SK-N-SH (cell line): ENCODE measurements around the gene SIGMAR1.

ENCODE experiments used
- CTCF ChIP-seq: fragments of 200-600 bp; sonication (generic); IDR thresholded peaks from 2 replicates; pipeline ENCODE4 v1.6.1; 2017; ENCODE audit warnings: antibody characterized with exemption, mild to moderate bottlenecking, moderate library complexity
- EP300 ChIP-seq, 2 experiments: IDR thresholded peaks; 2 replicates each; pipeline versions ENCODE4 v1.4.0 to v1.6.1; 2012; ENCODE audit warnings: borderline replicate concordance in 1 of 2, low read depth in 1 of 2, low read length in 1 of 2
- EZH2phosphoT487 ChIP-seq: fragments of 200-600 bp; sonication (generic); IDR thresholded peaks from 2 replicates; pipeline ENCODE4 v1.6.1; 2017; ENCODE audit warnings: low read depth, mixed run types, mild to moderate bottlenecking, antibody characterized with exemption, moderate library complexity, borderline replicate concordance
- FOXM1 ChIP-seq: IDR thresholded peaks from 2 replicates; pipeline ENCODE4 v1.4.0; 2012; ENCODE audit warnings: low read depth, mild to moderate bottlenecking
- MAX ChIP-seq: IDR thresholded peaks from 2 replicates; pipeline ENCODE4 v1.4.0; 2012; ENCODE audit warnings: low read depth
- NFIC ChIP-seq: IDR thresholded peaks from 2 replicates; pipeline ENCODE4 v1.4.0; 2012; ENCODE audit warnings: borderline replicate concordance
- PBX3 ChIP-seq: IDR thresholded peaks from 2 replicates; pipeline ENCODE4; 2012
- POLR2AphosphoS5 ChIP-seq: IDR thresholded peaks from 2 replicates; pipeline ENCODE4 v1.6.1; 2012; ENCODE audit warnings: low read depth, low read length
- REST ChIP-seq: IDR thresholded peaks from 2 replicates; pipeline ENCODE4 v1.6.1; 2012; ENCODE audit warnings: mild to moderate bottlenecking, low read depth, low read length, moderate library complexity
- RFX5 ChIP-seq: IDR thresholded peaks from 2 replicates; pipeline ENCODE4 v1.6.1; 2012; ENCODE audit warnings: mild to moderate bottlenecking, improper control_type of control experiment, low read length
- SMC3 ChIP-seq: IDR thresholded peaks from 2 replicates; pipeline ENCODE4 v1.6.1; 2012; ENCODE audit warnings: low read depth, low read length, improper control_type of control experiment
- TEAD4 ChIP-seq: IDR thresholded peaks from 2 replicates; pipeline ENCODE4 v1.4.0; 2012; ENCODE audit warnings: mild to moderate bottlenecking, borderline replicate concordance; ENCODE audit not compliant: insufficient read depth
- USF1 ChIP-seq: IDR thresholded peaks from 2 replicates; pipeline ENCODE4 v1.4.0; 2012; ENCODE audit warnings: low read depth, borderline replicate concordance

- TF ChIP-seq SMC3: no peak
- TF ChIP-seq REST: no peak
- TF ChIP-seq POLR2AphosphoS5: no peak
- TF ChIP-seq EZH2phosphoT487: no peak
- no peak for TF ChIP-seq EP300 (IDR thresholded peaks at IDR 0.05; ENCODE audit: borderline replicate concordance in 1 of 2, low read depth in 1 of 2, low read length in 1 of 2)
- no peak for TF ChIP-seq PBX3
- TF ChIP-seq CTCF: no peak
- no peak for TF ChIP-seq RFX5
- no peak for TF ChIP-seq NFIC
- no peak for TF ChIP-seq TEAD4
- no peak for TF ChIP-seq FOXM1
- TF ChIP-seq MAX: no peak
- TF ChIP-seq USF1: no peak
Measured at GRCh38 chr9:34658461-34658860, 20.9 kb upstream of the SIGMAR1 start.
